Dermis microvascular lymphatic vessel endothelial cell (primary cell): Measurements from ENCODE around the gene C5AR1. TPM values are rescaled to one million over a fixed set of nuclear protein-coding genes. Genes with fewer than 3 reads are reported as not detected.
"Not testable (repeated sequence)": the region's sequence is repeated elsewhere in the genome, so short reads cannot be mapped to it uniquely, and the experiment has no call there.

Experiments used
- DNase-seq, 2 donors: peaks; one replicate each; pipeline versions ENCODE4 v3.0.0 to v3.0.0-alpha.2; 2010; ENCODE audit warnings: low read depth in 2 of 2
- total RNA-seq: library from RNA; depleted of rRNA; stranded (reverse); fragments of >200 nt; gene quantifications from 2 replicates; pipeline ENCODE4 v1.2.1, GENCODE V29; 2014

Gene C5AR1
- total RNA-seq: not detected in 2 replicates

DNA sequence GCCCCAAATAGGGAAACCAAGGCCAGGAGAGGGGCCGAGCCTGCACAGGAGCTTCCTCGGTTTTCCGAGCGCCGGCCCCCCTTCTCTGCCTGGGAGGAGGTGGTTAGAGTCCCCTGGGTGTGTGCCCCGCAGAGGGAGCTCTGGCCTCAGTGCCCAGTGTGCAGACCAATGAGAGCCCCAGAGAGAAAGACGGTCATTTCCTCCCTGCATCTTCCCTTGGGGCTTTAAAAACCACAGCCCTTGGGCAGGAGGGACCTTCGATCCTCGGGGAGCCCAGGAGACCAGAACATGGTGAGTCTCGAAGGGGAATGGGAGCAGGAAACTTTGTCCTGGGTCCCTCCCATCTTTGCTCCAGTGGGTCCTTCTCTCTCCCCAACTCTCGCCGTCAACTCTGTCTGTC is at the start of gene C5AR1:
Gene C5AR1 (plus strand): TSS at position 254 of the 400 bp plus-strand sequence. CDS start 35 bp downstream, at position 289.
- DNase-seq: no peak

GRCh38 chr19:47260476-47260875 is 49.2 kb upstream of the C5AR1 start:
- DNase-seq: no peak

DNA sequence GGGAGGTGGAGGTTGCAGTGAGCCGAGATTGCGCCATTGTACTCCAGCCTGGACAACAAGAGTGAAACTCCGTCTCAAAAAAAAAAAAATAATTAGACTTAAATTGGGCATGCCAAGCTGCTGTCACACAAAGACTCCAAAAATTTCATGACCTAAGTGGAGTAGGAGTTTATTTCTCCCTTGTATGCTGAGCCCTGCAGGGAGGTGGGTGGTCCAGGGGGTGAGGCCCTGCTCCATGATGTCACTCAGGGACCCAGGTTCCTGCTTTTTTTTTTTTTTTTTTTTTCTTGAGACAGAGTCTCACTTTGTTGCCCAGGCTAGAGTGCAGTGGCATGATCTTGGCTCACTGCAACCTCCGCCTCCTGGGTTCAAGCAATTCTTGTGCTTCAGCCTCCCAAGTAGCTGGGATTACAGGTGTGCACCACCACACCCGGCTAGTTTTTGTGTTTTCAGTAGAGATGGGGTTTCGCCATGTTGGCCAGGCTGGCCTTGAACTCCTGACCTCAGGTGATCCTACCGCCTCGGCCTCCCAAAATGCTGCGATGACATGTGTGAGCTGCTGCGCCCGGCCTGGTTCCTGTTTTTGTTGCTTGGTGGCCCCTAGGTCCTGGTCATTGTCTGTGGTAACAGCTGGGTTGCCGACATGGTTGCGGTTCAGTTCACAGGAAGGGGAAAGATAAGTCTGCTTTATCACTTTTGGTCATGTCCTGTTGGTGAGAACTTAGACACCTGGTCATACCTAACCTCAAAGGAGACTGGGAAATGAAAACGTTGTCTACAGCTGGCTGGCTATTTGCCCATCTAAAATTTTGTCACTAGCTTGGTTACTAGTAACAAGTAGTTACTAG is 47.5 kb upstream of the C5AR1 start:
- not testable (repeated sequence) for DNase-seq

DNA sequence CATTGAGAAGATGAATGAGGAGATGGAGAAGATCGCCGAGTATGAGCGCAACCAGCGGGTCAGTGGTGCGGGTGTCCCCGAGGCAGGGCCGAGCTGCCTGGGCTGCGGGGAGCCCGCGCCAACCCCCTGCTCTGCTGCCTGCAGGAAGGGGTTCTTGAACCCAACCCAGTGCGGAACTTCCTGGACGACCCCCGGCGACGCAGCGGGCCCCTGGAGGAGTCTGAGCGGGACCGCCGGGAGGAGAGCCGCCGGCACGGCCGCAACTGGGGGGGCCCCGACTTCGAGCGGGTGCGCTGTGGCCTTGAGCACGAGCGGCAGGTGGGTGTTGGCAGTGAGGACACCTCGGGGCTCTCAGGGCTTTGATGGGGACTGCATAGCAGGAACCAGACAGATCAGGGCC is 45.0 kb upstream of the C5AR1 start:
- no peak for DNase-seq

DNA sequence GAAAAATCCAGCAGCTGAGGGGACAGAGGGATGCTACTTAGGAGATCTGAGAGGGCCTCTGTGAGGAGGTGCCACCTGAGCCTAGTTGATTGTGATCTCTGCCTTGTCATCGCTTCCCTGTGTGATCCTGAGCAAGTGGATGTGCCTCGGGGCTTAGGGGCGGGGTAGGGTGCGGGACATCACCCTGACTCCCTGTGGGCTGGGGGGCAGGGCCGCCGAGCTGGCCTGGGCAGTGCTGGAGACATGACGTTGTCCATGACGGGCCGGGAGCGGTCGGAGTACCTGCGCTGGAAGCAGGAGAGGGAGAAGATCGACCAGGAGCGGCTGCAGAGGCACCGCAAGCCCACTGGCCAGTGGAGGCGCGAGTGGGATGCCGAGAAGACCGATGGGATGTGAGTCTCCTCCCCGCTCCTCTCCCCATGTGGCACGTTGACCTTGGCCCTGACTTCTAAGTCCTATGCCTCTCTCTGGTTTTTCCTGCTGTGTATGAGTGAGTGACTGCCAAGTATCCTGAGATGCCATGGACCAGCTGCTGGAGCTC is 43.2 kb upstream of the C5AR1 start:
- no peak for DNase-seq

- DNase-seq: no peak
These were observed 42.3 kb upstream of the C5AR1 start for GRCh38 chr19:47267350-47267759.

DNA sequence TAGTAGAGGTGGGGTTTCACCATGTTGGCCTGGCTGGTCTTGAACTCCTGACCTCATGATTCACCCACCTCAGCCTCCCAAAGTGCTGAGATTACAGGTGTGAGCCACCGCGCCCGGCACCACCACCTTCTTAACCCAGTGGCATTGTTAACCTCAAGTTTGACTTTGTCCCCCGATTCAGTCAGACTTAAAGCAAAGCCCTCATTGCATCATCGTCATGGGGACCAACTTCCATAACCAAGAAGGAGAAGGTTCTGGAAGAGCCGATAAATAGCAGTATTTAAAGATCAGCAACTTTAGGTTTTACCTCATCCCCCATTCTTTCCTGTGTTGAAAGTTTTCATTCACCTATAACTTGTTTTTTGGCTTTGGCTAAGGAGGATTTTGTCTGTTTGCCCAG is 41.6 kb upstream of the C5AR1 start:
- no peak for DNase-seq

DNA sequence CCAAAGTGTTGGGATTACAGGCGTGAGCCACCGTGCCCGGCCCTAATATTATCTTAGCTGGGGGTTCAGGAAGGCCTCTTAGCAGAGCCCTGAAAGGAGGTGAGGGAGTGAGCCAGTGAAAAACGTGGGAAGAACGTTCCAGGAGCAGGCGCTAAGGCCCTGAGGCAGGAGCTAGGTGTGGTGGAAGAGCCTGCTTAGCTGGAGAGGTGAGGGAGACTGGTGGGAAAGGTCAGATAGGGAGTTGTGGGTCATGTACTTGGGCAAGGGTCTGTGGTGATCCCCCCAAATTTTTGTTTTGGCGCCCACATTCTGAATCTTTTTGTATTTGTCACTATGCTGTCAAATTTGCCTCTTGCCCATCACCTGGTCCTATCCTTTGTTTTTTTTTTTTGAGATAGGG is 40.1 kb upstream of the C5AR1 start:
- no peak for DNase-seq

DNA sequence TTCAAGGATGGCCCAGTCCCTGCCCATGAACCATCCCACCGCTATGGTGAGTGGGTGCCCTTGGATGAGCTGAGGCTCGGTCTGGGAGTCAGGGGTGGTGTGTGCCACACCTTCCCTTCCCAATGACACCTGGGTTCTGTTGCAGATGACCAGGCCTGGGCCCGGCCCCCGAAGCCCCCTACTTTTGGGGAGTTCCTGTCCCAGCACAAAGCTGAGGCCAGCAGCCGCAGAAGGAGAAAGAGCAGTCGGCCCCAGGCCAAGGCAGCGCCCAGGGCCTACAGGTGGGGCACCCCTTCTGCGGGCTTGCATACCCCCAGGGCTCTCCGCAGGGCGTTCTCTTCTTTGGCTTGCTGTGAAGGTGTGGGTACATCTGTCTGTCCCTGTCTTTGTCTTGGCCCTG is 39.3 kb upstream of the C5AR1 start:
- no peak for DNase-seq

- no peak for DNase-seq
These were observed 37.7 kb upstream of the C5AR1 start for GRCh38 chr19:47271949-47272348.

GRCh38 chr19:47272448-47273312 is 37.0 kb upstream of the C5AR1 start:
- no peak for DNase-seq

- peak; percentile 58 to 92 for DNase-seq
These were observed 36.2 kb upstream of the C5AR1 start for GRCh38 chr19:47273313-47274070.

DNA sequence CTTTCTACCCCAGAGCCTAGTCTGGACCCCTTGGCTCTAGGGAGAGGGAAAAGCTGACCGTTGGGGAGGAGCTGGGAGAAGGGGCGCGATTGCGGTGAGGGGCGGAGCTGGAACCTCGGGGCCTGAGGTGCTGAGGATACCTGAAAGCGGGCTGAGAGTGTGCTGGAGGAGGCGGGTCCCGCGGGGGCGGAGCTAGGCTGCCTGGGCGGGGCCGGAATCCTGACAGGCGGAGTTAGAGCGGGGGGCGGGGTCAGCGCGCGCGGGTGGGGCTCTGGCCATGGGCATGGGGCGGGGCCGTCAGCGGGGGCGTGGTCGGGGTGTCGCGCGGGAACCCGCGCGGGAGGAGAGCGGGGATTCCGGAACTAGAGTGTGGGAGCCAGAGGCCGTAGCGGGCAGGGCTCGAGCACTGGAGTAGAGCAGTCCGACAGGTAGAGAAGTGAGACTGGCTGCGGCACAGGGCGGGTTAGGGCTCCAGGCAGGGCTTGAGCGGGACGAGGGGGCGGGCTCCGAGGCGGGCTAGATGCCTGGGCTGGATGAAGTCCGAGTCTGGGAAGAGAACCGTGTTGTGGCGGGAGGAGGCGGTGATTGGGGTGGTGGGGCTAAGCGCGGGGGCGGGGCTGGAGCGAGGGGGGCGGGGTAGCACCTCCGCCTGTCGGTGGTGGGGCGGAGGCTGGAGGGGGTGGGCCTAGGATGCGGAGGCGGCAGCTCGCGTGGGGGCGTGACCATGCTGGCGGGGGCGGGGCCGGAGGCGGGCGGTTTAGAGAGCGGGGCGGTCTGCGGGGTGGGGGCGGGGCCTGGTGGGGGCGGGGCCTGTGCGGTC is 35.4 kb upstream of the C5AR1 start, which contains the start of gene INAFM1:
Gene INAFM1 (plus strand): TSS at position 815 of the 820 bp plus-strand sequence. CDS start 35 bp downstream, outside the sequence.
- DNase-seq: peak; percentile 77 to 95

DNA sequence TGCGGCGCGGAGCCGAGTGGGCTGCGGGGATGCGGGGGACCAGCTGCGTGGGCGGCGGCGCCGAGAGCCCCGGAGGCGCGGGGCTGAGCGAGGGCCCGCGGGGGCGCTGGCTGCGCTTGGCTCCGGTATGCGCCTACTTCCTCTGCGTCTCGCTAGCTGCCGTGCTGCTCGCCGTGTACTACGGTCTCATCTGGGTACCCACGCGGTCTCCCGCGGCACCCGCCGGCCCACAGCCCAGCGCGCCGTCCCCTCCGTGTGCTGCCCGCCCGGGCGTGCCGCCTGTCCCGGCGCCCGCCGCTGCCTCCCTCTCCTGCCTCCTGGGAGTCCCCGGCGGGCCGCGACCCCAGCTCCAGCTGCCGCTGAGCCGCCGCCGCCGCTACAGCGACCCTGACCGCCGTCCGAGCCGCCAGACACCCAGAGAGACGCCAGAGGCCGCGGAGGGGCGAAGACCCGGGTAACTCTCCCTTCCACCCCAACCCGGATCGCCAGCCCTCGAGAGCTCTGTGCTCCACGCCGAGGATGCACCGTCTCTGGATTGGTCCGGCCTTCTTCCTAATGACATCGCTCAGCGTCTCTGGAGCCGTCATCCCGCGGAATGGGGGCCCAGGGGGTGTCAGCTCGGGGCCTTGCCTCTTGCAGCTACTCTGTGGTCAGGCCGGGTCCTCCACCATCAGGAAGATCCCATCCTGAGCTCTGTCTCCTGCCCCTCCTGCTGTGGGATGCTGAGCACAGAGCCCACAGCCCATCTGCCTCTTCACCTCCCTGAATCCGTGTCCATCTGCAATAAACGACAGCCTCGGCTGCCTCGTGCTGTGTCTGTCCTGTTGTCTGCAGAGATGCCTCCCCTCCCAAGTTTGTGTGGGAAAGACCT is 34.5 kb upstream of the C5AR1 start:
- DNase-seq: no peak

- DNase-seq: no peak
These were observed 33.7 kb upstream of the C5AR1 start for GRCh38 chr19:47275791-47276461.

DNA sequence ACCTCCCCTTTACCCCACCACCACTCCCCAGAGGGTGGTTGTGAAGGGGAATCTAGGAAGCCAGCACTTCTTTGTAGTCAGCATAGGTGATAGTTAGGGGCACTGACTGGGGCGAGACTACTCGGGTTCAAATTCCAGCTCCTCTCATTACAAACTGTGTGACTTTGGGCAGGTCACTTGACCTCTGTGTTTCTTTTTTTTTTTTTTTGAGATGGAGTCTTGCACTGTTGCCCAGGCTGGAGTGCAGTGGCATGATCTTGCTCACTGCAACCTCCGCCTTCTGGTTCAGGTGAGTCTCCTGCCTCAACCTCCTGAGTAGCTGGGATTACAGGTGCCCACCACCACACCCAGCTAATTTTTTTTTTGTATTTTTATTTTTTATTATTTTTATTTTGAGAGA is 33.1 kb upstream of the C5AR1 start:
- not testable (repeated sequence) for DNase-seq

DNA sequence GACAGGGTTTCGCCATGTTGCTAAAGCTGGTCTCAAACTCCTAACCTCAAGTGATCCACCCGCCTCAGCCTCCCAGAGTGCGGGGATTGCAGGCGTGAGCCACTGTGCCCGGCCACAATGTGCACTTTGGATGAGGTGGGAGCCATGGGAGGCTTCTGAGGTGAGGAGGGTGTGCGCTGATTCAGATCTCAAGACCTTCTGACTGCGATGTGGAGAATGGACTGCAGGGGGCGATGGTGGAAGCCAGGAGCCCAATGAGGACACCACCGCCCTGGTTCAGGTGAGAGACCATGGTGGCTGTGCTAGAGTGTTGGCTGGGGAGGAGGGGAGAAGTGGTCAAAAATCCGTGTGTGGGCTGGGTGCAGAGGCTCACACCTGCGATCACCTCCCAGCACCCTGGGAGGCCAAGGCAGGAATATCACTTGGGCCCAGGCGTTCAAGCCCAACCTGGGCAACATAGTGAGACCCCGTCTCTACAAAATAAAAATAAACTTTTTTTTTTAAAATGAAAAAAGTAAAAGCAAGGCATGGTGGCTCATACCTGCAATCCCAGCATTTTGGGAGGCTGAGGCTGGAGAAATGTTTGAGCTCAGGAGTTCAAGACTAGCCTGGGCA is 29.4 kb upstream of the C5AR1 start:
- peak in 1 of 2 donors; percentile 36 for DNase-seq

GRCh38 chr19:47283405-47284059 is 26.1 kb upstream of the C5AR1 start:
- no peak for DNase-seq
